ENCODE data around the gene POTEG. TPM values are rescaled to one million over a fixed set of nuclear protein-coding genes. Genes with fewer than 3 reads are reported as not detected.
"Not testable (repeated sequence)": the region's sequence is repeated elsewhere in the genome, so short reads cannot be mapped to it uniquely, and the experiment has no call there.

Gene POTEG
- total RNA-seq, 1 experiment from 2014 or later: not detected

DNA sequence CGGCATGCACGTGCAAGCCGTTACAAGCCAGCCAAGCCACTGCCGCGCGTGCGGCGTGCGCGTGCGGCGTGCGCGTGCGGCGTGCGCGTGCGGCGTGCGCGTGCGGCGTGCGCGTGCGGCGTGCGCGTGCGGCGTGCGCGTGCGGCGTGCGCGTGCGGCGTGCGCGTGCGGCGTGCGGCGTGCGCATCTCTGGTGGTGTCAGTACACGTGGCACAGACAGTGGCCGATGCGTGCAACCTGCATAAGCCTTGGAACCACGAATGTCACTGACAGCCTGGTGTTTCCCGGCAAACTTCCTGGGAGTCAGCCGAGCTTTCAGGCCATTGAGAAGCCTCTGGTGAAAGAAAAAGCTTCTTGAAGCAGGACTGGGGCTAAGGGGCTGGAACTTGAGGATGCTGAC lies 750 bp upstream of the POTEG start:
- POLR2A ChIA-PET; intact Hi-C loops (cut with micrococcal nuclease); DNase-seq (ENCODE audit: unreplicated experiment); H3K4me1 Mint-ChIP-seq (ENCODE audit: insufficient read depth, unreplicated experiment); H3K36me3 Mint-ChIP-seq (ENCODE audit: insufficient read depth, unreplicated experiment); BruUV-seq (replicated peaks); CTCF ChIA-PET; H3K27ac Mint-ChIP-seq (ENCODE audit: low read depth, unreplicated experiment); H3K4me3 Mint-ChIP-seq (ENCODE audit: unreplicated experiment); H3K27me3 Mint-ChIP-seq (ENCODE audit: insufficient read depth, unreplicated experiment); H3K9me3 Mint-ChIP-seq (ENCODE audit: unreplicated experiment): not testable (repeated sequence)

DNA sequence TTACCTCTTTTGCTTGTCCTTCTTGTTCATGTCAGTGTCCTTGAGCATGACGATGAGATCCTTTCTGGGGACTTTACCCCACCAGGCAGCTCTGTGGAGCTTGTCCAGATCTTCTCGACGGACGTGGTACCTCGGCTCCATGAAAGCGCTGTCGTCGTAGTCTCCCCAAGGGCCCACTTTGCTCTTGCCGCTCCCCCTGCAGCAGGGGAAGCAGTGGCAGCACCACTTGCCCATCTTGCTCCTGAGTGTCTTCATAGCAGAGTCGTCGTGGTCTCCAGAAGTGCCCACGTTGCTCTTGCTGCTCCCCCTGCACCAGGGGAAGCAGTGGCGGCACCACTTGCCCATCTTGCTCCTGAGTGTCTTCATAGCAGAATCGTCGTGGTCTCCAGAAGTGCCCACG lies 376 bp downstream of the POTEG start:
- H3K9me3 Mint-ChIP-seq (ENCODE audit: unreplicated experiment); H3K36me3 Mint-ChIP-seq (ENCODE audit: insufficient read depth, unreplicated experiment); H3K4me1 Mint-ChIP-seq (ENCODE audit: insufficient read depth, unreplicated experiment); DNase-seq (ENCODE audit: unreplicated experiment); intact Hi-C loops (cut with micrococcal nuclease); BruUV-seq (replicated peaks); CTCF ChIA-PET; H3K27me3 Mint-ChIP-seq (ENCODE audit: insufficient read depth, unreplicated experiment); H3K4me3 Mint-ChIP-seq (ENCODE audit: unreplicated experiment); H3K27ac Mint-ChIP-seq (ENCODE audit: low read depth, unreplicated experiment); POLR2A ChIA-PET: not testable (repeated sequence)

DNA sequence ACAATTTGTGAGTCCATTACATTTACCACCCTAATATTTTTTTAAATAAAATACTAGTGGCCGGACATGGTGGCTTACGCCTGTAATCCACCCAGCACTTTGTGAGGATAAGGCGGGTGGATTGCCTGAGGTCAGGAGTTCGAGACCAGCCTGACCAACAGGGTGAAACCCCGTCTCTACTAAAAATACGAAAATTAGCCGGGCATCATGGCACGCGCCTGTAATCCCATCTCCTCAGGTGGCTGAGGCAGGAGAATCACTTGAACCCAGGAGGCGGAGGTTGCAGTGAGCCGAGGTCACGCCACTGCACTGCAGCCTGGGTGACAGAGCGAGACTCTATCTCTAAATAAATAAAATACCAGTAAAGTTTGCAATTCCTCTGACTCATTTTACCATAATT lies 25.6 kb downstream of the POTEG start:
- DNase-seq (ENCODE audit: unreplicated experiment); H3K4me3 Mint-ChIP-seq (ENCODE audit: unreplicated experiment); H3K36me3 Mint-ChIP-seq (ENCODE audit: insufficient read depth, unreplicated experiment); CTCF ChIA-PET; H3K9me3 Mint-ChIP-seq (ENCODE audit: unreplicated experiment); H3K27me3 Mint-ChIP-seq (ENCODE audit: insufficient read depth, unreplicated experiment); intact Hi-C loops (cut with micrococcal nuclease); H3K27ac Mint-ChIP-seq (ENCODE audit: low read depth, unreplicated experiment); H3K4me1 Mint-ChIP-seq (ENCODE audit: insufficient read depth, unreplicated experiment); BruUV-seq (replicated peaks); POLR2A ChIA-PET: not testable (repeated sequence)

DNA sequence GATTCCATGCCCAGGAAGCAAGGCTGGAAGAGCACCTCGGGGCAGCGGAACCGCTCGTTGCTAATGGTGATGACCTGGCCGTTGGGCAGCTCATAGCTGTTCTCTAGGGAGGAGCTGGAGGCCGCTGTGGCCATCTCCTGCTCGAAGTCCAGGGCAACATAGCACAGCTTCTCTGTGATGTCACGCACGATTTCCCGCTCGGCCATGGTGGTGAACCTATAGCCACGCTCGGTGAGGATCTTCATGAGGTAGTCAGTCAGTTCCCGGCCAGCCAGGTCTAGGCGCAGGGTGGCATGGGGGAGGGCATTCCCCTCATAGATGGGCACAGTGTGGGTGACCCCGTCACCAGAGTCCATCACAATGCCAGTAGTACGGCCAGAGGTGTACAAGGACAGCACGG lies 32.0 kb downstream of the POTEG start:
- POLR2A ChIA-PET; H3K36me3 Mint-ChIP-seq (ENCODE audit: insufficient read depth, unreplicated experiment); CTCF ChIA-PET; H3K4me1 Mint-ChIP-seq (ENCODE audit: insufficient read depth, unreplicated experiment); H3K9me3 Mint-ChIP-seq (ENCODE audit: unreplicated experiment); DNase-seq (ENCODE audit: unreplicated experiment); intact Hi-C loops (cut with micrococcal nuclease); H3K27ac Mint-ChIP-seq (ENCODE audit: low read depth, unreplicated experiment); H3K4me3 Mint-ChIP-seq (ENCODE audit: unreplicated experiment); BruUV-seq (replicated peaks); H3K27me3 Mint-ChIP-seq (ENCODE audit: insufficient read depth, unreplicated experiment): not testable (repeated sequence)

DNA sequence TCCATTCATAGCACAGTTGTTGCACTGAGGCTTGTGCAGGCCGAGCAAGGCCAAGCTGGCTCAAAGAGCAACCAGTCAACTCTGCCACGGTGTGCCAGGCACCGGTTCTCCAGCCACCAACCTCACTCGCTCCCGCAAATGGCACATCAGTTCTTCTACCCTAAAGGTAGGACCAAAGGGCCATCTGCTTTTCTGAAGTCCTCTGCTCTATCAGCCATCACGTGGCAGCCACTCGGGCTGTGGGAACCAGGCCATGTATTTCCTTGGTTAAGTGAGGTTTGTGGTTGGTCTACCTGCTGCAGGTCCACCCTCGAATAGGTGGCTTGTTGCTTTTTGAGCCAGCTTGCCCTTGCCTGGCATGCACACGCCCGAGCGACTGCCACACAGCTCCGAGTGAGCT lies 39.4 kb downstream of the POTEG start:
- H3K4me3 Mint-ChIP-seq (ENCODE audit: unreplicated experiment); H3K36me3 Mint-ChIP-seq (ENCODE audit: insufficient read depth, unreplicated experiment); DNase-seq (ENCODE audit: unreplicated experiment); POLR2A ChIA-PET; H3K4me1 Mint-ChIP-seq (ENCODE audit: insufficient read depth, unreplicated experiment); H3K27ac Mint-ChIP-seq (ENCODE audit: low read depth, unreplicated experiment); CTCF ChIA-PET; H3K27me3 Mint-ChIP-seq (ENCODE audit: insufficient read depth, unreplicated experiment); BruUV-seq (replicated peaks); intact Hi-C loops (cut with micrococcal nuclease); H3K9me3 Mint-ChIP-seq (ENCODE audit: unreplicated experiment): not testable (repeated sequence)

DNA sequence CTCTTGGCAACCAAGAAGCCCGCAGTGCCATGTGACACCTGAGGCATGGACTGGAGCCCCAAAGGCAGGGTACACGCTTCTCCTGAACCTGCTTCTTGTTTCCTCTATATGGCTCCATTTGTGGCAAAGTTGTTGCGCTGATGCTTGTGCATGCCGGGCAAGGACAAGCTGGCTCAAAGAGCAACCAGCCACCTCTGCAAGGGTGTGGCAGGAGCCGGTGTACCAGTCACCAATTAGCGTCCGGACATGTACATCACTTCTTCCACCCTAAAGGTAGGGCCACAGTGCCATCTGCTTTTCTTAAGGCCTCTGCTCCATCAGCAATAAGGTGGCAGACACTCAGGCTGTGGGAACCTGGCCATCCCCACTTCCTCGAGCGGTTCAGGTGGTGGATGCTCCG lies 43.9 kb downstream of the POTEG start:
- H3K4me3 Mint-ChIP-seq (ENCODE audit: unreplicated experiment); POLR2A ChIA-PET; BruUV-seq (replicated peaks): not testable (repeated sequence)

DNA sequence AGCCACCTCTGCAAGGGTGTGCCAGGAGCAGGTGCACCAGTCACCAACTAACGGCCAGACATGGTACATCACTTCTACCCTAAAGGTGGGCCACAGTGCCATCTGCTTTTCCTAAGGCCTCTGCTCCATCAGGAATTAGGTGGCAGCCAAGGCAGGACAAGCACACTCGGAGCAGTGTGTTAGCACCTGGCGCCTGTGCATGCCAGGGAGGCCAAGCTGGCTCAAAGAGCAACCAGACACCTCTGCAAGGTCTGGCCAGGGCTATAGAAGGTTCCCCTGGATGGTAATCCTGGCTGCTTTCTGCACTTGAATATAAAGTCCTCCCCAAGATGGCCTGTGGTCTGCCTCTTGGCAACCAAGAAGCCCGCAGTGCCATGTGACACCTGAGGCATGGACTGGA lies 45.4 kb downstream of the POTEG start:
- H3K4me1 Mint-ChIP-seq (ENCODE audit: insufficient read depth, unreplicated experiment); CTCF ChIA-PET; H3K27me3 Mint-ChIP-seq (ENCODE audit: insufficient read depth, unreplicated experiment); intact Hi-C loops (cut with micrococcal nuclease); H3K27ac Mint-ChIP-seq (ENCODE audit: low read depth, unreplicated experiment); H3K9me3 Mint-ChIP-seq (ENCODE audit: unreplicated experiment); H3K36me3 Mint-ChIP-seq (ENCODE audit: insufficient read depth, unreplicated experiment); H3K4me3 Mint-ChIP-seq (ENCODE audit: unreplicated experiment); POLR2A ChIA-PET; DNase-seq (ENCODE audit: unreplicated experiment); BruUV-seq (replicated peaks): not testable (repeated sequence)

More for the DNA sequence above, 43.9 kb downstream of the POTEG start:
- CTCF ChIA-PET; H3K27ac Mint-ChIP-seq (ENCODE audit: low read depth, unreplicated experiment); intact Hi-C loops (cut with micrococcal nuclease); H3K9me3 Mint-ChIP-seq (ENCODE audit: unreplicated experiment); H3K4me1 Mint-ChIP-seq (ENCODE audit: insufficient read depth, unreplicated experiment); H3K36me3 Mint-ChIP-seq (ENCODE audit: insufficient read depth, unreplicated experiment); DNase-seq (ENCODE audit: unreplicated experiment); H3K27me3 Mint-ChIP-seq (ENCODE audit: insufficient read depth, unreplicated experiment): not testable (repeated sequence)

DNA sequence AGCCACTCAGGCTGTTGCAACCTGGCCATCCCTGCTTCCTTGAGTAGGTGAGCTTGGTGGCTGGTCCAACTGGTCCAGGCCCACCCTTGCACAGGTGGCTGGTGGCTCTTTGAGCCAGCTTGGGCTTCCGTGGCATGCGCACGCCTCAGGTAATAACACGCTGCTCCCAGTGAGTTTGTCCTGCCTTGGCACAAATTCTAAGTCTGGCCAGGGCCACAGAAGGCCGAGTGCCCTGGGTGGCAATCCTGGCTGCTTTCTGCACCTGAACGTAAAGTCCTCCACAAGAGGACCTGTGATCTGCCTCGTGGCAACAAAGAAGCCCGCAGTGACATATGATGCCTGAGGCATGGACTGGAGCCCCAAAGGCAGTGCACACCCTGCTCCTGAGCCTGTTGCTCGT lies 47.1 kb downstream of the POTEG start:
- CTCF ChIA-PET; H3K36me3 Mint-ChIP-seq (ENCODE audit: insufficient read depth, unreplicated experiment); H3K27me3 Mint-ChIP-seq (ENCODE audit: insufficient read depth, unreplicated experiment); BruUV-seq (replicated peaks); H3K27ac Mint-ChIP-seq (ENCODE audit: low read depth, unreplicated experiment); intact Hi-C loops (cut with micrococcal nuclease); H3K4me1 Mint-ChIP-seq (ENCODE audit: insufficient read depth, unreplicated experiment); POLR2A ChIA-PET; H3K4me3 Mint-ChIP-seq (ENCODE audit: unreplicated experiment); DNase-seq (ENCODE audit: unreplicated experiment); H3K9me3 Mint-ChIP-seq (ENCODE audit: unreplicated experiment): not testable (repeated sequence)

DNA sequence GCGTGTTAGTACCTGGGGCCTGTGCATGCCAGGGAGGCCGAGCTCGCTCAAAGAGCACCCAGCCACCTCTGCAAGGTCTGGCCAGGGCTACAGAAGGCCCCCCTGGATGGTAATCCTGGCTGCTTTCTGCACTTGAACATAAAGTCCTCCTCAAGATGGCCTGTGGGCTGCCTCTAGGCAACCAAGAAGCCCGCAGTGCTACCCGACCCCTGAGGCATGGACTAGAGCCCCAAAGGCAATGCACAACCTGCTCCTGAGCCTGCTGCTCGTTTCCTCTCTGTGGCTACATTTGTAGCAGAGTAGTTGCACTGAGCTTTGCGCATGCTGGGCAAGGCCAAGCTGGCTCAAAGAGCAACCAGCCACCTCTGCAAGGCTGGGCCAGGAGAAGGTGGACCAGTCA lies 47.8 kb downstream of the POTEG start:
- CTCF ChIA-PET; H3K36me3 Mint-ChIP-seq (ENCODE audit: insufficient read depth, unreplicated experiment); DNase-seq (ENCODE audit: unreplicated experiment); intact Hi-C loops (cut with micrococcal nuclease); H3K4me3 Mint-ChIP-seq (ENCODE audit: unreplicated experiment); H3K9me3 Mint-ChIP-seq (ENCODE audit: unreplicated experiment); H3K27me3 Mint-ChIP-seq (ENCODE audit: insufficient read depth, unreplicated experiment); H3K27ac Mint-ChIP-seq (ENCODE audit: low read depth, unreplicated experiment); POLR2A ChIA-PET; BruUV-seq (replicated peaks); H3K4me1 Mint-ChIP-seq (ENCODE audit: insufficient read depth, unreplicated experiment): not testable (repeated sequence)

DNA sequence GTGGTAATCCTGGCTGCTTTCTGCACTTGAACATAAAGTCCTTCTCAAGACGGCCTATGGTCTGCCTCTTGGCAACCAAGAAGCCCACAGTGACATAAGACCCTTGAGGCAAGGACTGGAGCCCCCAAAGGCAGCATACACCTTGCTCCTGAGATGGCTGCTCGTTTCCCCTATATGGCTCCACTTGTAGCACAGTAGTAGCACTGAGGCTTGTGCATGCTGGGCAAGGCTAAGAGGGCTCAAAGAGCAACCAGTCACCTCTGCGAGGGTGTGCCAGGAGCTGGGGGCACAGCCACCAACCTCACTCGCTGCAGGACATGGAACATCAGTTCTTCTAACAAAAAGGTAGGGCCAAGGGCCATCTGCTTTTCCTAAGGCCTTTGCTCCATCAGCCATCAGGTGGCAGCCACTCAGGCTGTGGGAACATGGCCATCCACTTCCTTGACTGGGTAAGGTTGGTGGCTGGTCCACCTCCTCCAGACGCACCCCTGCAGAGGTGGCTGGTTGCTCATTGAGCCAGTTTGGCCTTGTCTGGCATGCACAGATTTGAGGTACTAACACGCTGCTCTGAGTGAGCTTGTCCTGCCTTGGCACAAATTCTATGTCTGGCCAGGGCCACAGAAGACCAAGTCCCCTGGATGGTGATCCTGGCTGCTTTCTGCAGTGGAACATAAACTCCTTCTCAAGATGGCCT lies 49.9 kb downstream of the POTEG start:
- DNase-seq (ENCODE audit: unreplicated experiment); H3K4me3 Mint-ChIP-seq (ENCODE audit: unreplicated experiment); H3K9me3 Mint-ChIP-seq (ENCODE audit: unreplicated experiment); H3K4me1 Mint-ChIP-seq (ENCODE audit: insufficient read depth, unreplicated experiment); POLR2A ChIA-PET; H3K27me3 Mint-ChIP-seq (ENCODE audit: insufficient read depth, unreplicated experiment); H3K27ac Mint-ChIP-seq (ENCODE audit: low read depth, unreplicated experiment); CTCF ChIA-PET; intact Hi-C loops (cut with micrococcal nuclease); BruUV-seq (replicated peaks); H3K36me3 Mint-ChIP-seq (ENCODE audit: insufficient read depth, unreplicated experiment): not testable (repeated sequence)

Data from MCF 10A (cell line).